H9 (cell line): ENCODE measurements around the gene PPARG. TPM values are rescaled to one million over a fixed set of nuclear protein-coding genes. Genes with fewer than 3 reads are reported as not detected.

Experiments used
- DNase-seq: peaks from one replicate; pipeline ENCODE4 v3.0.0-alpha.2; 2017
- H2AFZ ChIP-seq: one replicate; pipeline ENCODE4 v1.6.1; 2013; ENCODE audit warnings: mild to moderate bottlenecking, low read length, control low read depth, moderate library complexity
- H2AK5ac ChIP-seq: 2 replicates; pipeline ENCODE4 v1.6.1; 2013; ENCODE audit warnings: low read length, control low read depth, mixed read lengths; ENCODE audit not compliant: insufficient read length
- H2BK120ac ChIP-seq: one replicate; pipeline ENCODE4 v1.6.1; 2013; ENCODE audit warnings: low read depth, mild to moderate bottlenecking, low read length, control low read depth, inconsistent platforms; ENCODE audit not compliant: poor library complexity, severe bottlenecking
- H2BK12ac ChIP-seq: 2 replicates; pipeline ENCODE4 v1.6.1; 2013; ENCODE audit warnings: low read length, control low read depth, mixed read lengths, low read depth; ENCODE audit not compliant: insufficient read length
- H2BK15ac ChIP-seq: 2 replicates; pipeline ENCODE4 v1.6.1; 2013; ENCODE audit warnings: low read depth, low read length, control low read depth
- H2BK20ac ChIP-seq: one replicate; pipeline ENCODE4 v1.6.1; 2013; ENCODE audit warnings: low read depth, mild to moderate bottlenecking, low read length, control low read depth, inconsistent platforms; ENCODE audit not compliant: poor library complexity, severe bottlenecking
- H2BK5ac ChIP-seq: 2 replicates; pipeline ENCODE4 v1.6.1; 2013; ENCODE audit warnings: low read length, control low read depth, mixed read lengths; ENCODE audit not compliant: insufficient read length
- H3K14ac ChIP-seq: 2 replicates; pipeline ENCODE4 v1.6.1; 2013; ENCODE audit warnings: low read length, control low read depth; ENCODE audit not compliant: insufficient read depth
- H3K18ac ChIP-seq: 2 replicates; pipeline ENCODE4 v1.6.1; 2013; ENCODE audit warnings: low read depth, mild to moderate bottlenecking, mixed read lengths, low read length, control low read depth; ENCODE audit not compliant: insufficient read length
- H3K23ac ChIP-seq: 2 replicates; pipeline ENCODE4 v1.6.1; 2013; ENCODE audit warnings: low read length, control low read depth, mixed read lengths, low read depth; ENCODE audit not compliant: insufficient read length
- H3K23me2 ChIP-seq: 2 replicates; pipeline ENCODE4 v1.6.1; 2013; ENCODE audit warnings: low read depth, mild to moderate bottlenecking, mixed read lengths, low read length, control low read depth; ENCODE audit not compliant: insufficient read length, poor library complexity, severe bottlenecking
- H3K27ac ChIP-seq: 2 replicates; pipeline ENCODE4 v1.5.1; 2013; ENCODE audit warnings: low read length, control low read depth, mixed read lengths, low read depth; ENCODE audit not compliant: insufficient read length
- H3K27me3 ChIP-seq: 2 replicates; pipeline ENCODE4 v1.6.1; 2013; ENCODE audit warnings: low read length, control low read depth, inconsistent platforms; ENCODE audit not compliant: insufficient read depth
- H3K4ac ChIP-seq: 2 replicates; pipeline ENCODE4 v1.6.1; 2013; ENCODE audit warnings: low read depth, mild to moderate bottlenecking, control low read depth, inconsistent platforms, low read length, moderate library complexity
- H3K4me1 ChIP-seq: 2 replicates; pipeline ENCODE4 v1.6.1; 2013; ENCODE audit warnings: low read length, control low read depth, inconsistent platforms; ENCODE audit not compliant: insufficient read depth
- H3K4me2 ChIP-seq: 2 replicates; pipeline ENCODE4 v1.6.1; 2013; ENCODE audit warnings: low read length, control low read depth, mixed read lengths; ENCODE audit not compliant: insufficient read length, insufficient read depth
- H3K56ac ChIP-seq: 2 replicates; pipeline ENCODE4 v1.6.1; 2013; ENCODE audit warnings: low read depth, mild to moderate bottlenecking, mixed read lengths, low read length, control low read depth; ENCODE audit not compliant: insufficient read length
- H3K79me1 ChIP-seq: 2 replicates; pipeline ENCODE4 v1.6.1; 2013; ENCODE audit warnings: low read depth, mild to moderate bottlenecking, moderate library complexity, low read length, control low read depth, inconsistent platforms; ENCODE audit not compliant: insufficient read depth, poor library complexity, severe bottlenecking
- H3K79me2 ChIP-seq: 2 replicates; pipeline ENCODE4 v1.6.1; 2013; ENCODE audit warnings: low read length, control low read depth, inconsistent platforms; ENCODE audit not compliant: insufficient read depth
- H3K9ac ChIP-seq: 2 replicates; pipeline ENCODE4 v1.6.1; 2013; ENCODE audit warnings: low read length, control low read depth, mixed read lengths; ENCODE audit not compliant: insufficient read length; ENCODE audit errors: extremely low read depth
- H3K9me3 ChIP-seq: one replicate; pipeline ENCODE4 v1.6.1; 2013; ENCODE audit warnings: low read depth, low read length, inconsistent platforms; ENCODE audit not compliant: control insufficient read depth
- H3T11ph ChIP-seq: one replicate; pipeline ENCODE4 v1.6.1; 2013; ENCODE audit warnings: mild to moderate bottlenecking, low read length, control low read depth, inconsistent platforms
- H4K20me1 ChIP-seq: one replicate; pipeline ENCODE4 v1.6.1; 2013; ENCODE audit not compliant: control insufficient read depth, insufficient read length, insufficient read depth
- H4K5ac ChIP-seq: 2 replicates; pipeline ENCODE4 v1.6.1; 2013; ENCODE audit warnings: low read depth, mild to moderate bottlenecking, mixed read lengths, low read length, control low read depth; ENCODE audit not compliant: insufficient read length
- H4K8ac ChIP-seq: replicated peaks from 2 replicates; pipeline ENCODE4 v1.6.1; 2013; ENCODE audit warnings: low read length, control low read depth, mixed read lengths, low read depth; ENCODE audit not compliant: insufficient read length
- H4K91ac ChIP-seq: 2 replicates; pipeline ENCODE4 v1.6.1; 2013; ENCODE audit warnings: low read depth, mild to moderate bottlenecking, moderate library complexity, mixed read lengths, low read length, control low read depth; ENCODE audit not compliant: insufficient read length
- H3K27ac Mint-ChIP-seq, 3 experiments: 2 replicates in 2 of 3; 3 replicates in 1 of 3; pipeline ENCODE4 v1.8.0; 2020 to 2021; ENCODE audit warnings: mixed read lengths in 3 of 3, mild to moderate bottlenecking in 1 of 3, moderate library complexity in 1 of 3
- H3K27me3 Mint-ChIP-seq: 2 replicates; pipeline ENCODE4 v1.8.0; 2021; ENCODE audit warnings: low read depth, mild to moderate bottlenecking, moderate library complexity, mixed read lengths
- H3K36me3 Mint-ChIP-seq, 3 experiments: 2 replicates in 2 of 3; 3 replicates in 1 of 3; pipeline ENCODE4 v1.8.0; 2020 to 2021; ENCODE audit warnings: low read depth in 3 of 3, mixed read lengths in 3 of 3; ENCODE audit not compliant: insufficient read depth in 1 of 3
- H3K4me1 Mint-ChIP-seq, 2 experiments: 2 replicates each; pipeline ENCODE4 v1.8.0; 2020; ENCODE audit warnings: mixed read lengths in 2 of 2
- H3K4me3 Mint-ChIP-seq, 2 experiments: 2 replicates in 1 of 2; 3 replicates in 1 of 2; pipeline ENCODE4 v1.8.0; 2020 to 2021; ENCODE audit warnings: mild to moderate bottlenecking in 2 of 2, mixed read lengths in 2 of 2, moderate library complexity in 1 of 2
- H3K9me3 Mint-ChIP-seq, 2 experiments: 2 replicates in 1 of 2; 3 replicates in 1 of 2; pipeline ENCODE4 v1.8.0; 2020; ENCODE audit warnings: mild to moderate bottlenecking in 2 of 2, mixed read lengths in 2 of 2, moderate library complexity in 1 of 2
- WGBS: extraction: QIAGEN DNeasy Blood & Tissue Kit; methylation state at CpG from one replicate; pipeline ENCODE4 v1.1.7; 2013; ENCODE audit warnings: missing lambda C conversion rate, low lambda C conversion rate, mixed read lengths; ENCODE audit not compliant: insufficient read length; ENCODE audit errors: extremely low coverage; 5-methylcytosine and 5-hydroxymethylcytosine counted together
- total RNA-seq: library from RNA; stranded (reverse); gene quantifications from 2 replicates; pipeline ENCODE4 v1.2.1, GENCODE V29; 2021
- TF ChIP-seq, protein P1 (sequence below): fragments of 200-600 bp; sonication (generic); conservative IDR thresholded peaks from 3 replicates; pipeline ENCODE4 v1.8.0; 2021; ENCODE audit warnings: antibody characterized with exemption, mild to moderate bottlenecking

The PPARG gene
- total RNA-seq, 1 experiment from 2014 or later: 0.42 TPM

DNA sequence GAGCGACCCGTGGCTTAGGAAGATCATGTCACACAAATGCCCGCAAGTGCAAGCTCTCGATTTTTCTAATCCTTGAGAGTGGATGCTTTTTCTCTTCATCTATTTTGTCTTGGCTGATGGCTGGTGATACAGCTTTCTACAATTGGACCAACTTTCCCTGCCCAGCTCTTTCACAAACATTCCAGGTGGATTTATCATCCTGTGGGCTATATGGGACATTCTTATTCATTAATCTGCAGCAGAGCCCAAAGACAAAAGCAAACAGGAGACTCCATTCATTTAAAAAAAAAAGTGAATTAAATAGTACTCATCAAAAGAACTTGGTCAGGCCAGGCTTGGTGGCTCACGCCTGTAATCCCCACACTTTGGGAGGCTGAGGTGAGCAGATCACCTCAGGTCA is 181.2 kb downstream of the PPARG start:
- Mint-ChIP-seq H3K4me3 (no peak overlapping the region), H3K4me1 (peaks cover 13 to 24% of the 10 kb centered on the region in 2 experiments), H3K27ac (no peak overlapping the region), H3K27me3 (no peaks in the 10 kb centered on the region; the same call in 1 of the 2 replicates), H3K36me3 (no peaks in the 10 kb centered on the region), H3K9me3 (peaks cover 0 to 2% of the 10 kb centered on the region in 2 experiments; a peak in 1 of 5 replicates)
- H3K23ac ChIP-seq: no peak overlapping the region
- no peak overlapping the region for H4K5ac ChIP-seq
- H3K14ac ChIP-seq: no peak overlapping the region
- no peaks in the 10 kb centered on the region for H3K23me2 ChIP-seq
- H3K27me3 ChIP-seq: no peaks in the 10 kb centered on the region
- H4K20me1 ChIP-seq: no peaks in the 10 kb centered on the region
- H3T11ph ChIP-seq: no peak overlapping the region
- H2BK15ac ChIP-seq: no peak overlapping the region
- no peak overlapping the region for H3K4ac ChIP-seq
- no peak overlapping the region for H3K9ac ChIP-seq
- no peak overlapping the region for H2AK5ac ChIP-seq
- no peak overlapping the region for H2BK120ac ChIP-seq
- no CpG with 5 or more reads among the region's 5 CpGs for WGBS
- no peak overlapping the region for H3K4me2 ChIP-seq
- no peaks in the 10 kb centered on the region for H3K9me3 ChIP-seq
- no peak overlapping the region for H3K18ac ChIP-seq
- no peak overlapping the region for H4K91ac ChIP-seq
- H3K27ac ChIP-seq: no peak overlapping the region
- no peak overlapping the region for H2BK20ac ChIP-seq
- no peak overlapping the region for H2BK12ac ChIP-seq
- H2AFZ ChIP-seq: no peak overlapping the region
- no peaks in the 10 kb centered on the region for H3K79me2 ChIP-seq
- TF ChIP-seq, protein P1, sequence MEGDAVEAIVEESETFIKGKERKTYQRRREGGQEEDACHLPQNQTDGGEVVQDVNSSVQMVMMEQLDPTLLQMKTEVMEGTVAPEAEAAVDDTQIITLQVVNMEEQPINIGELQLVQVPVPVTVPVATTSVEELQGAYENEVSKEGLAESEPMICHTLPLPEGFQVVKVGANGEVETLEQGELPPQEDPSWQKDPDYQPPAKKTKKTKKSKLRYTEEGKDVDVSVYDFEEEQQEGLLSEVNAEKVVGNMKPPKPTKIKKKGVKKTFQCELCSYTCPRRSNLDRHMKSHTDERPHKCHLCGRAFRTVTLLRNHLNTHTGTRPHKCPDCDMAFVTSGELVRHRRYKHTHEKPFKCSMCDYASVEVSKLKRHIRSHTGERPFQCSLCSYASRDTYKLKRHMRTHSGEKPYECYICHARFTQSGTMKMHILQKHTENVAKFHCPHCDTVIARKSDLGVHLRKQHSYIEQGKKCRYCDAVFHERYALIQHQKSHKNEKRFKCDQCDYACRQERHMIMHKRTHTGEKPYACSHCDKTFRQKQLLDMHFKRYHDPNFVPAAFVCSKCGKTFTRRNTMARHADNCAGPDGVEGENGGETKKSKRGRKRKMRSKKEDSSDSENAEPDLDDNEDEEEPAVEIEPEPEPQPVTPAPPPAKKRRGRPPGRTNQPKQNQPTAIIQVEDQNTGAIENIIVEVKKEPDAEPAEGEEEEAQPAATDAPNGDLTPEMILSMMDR: no peak
- H3K56ac ChIP-seq: no peak overlapping the region
- H3K4me1 ChIP-seq: no peaks in the 10 kb centered on the region
- H2BK5ac ChIP-seq: no peak overlapping the region
- H4K8ac ChIP-seq: no peak overlapping the region
- no peaks in the 10 kb centered on the region for H3K79me1 ChIP-seq
- DNase-seq: no peak
